GM23338 (cell line): ENCODE data around the gene MAP3K9. TPM values are rescaled to one million over a fixed set of nuclear protein-coding genes. Genes with fewer than 3 reads are reported as not detected.

Source experiments
- ATAC-seq: fragments of 200-7000 bp; cut with Tn5 transposase; 3 replicates; pipeline ENCODE4 v1.9.1; 2020
- DNase-seq: peaks from one replicate; pipeline ENCODE4 v3.0.0-alpha.2; 2015; ENCODE audit warnings: low spot score
- H2AFZ ChIP-seq: fragments of 200-600 bp; sonication (generic); 2 replicates; pipeline ENCODE4 v1.8.0; 2016; ENCODE audit warnings: antibody characterized with exemption, mild to moderate bottlenecking, moderate library complexity
- H3F3A ChIP-seq: fragments of 200-600 bp; sonication (generic); replicated peaks from 2 replicates; pipeline ENCODE4 v1.8.0; 2017; ENCODE audit warnings: antibody characterized with exemption, mixed run types, low read depth
- H3K27ac ChIP-seq: fragments of 200-600 bp; sonication (generic); 2 replicates; pipeline ENCODE4 v1.6.1; 2016; ENCODE audit warnings: low read depth
- H3K27me3 ChIP-seq: fragments of 200-600 bp; sonication (generic); 2 replicates; pipeline ENCODE4 v1.8.0; 2016; ENCODE audit warnings: mild to moderate bottlenecking, mixed run types, moderate library complexity; ENCODE audit not compliant: insufficient read depth
- H3K36me3 ChIP-seq: fragments of 200-600 bp; sonication (generic); 2 replicates; pipeline ENCODE4 v1.8.0; 2016; ENCODE audit warnings: mild to moderate bottlenecking; ENCODE audit not compliant: insufficient read depth
- H3K4me1 ChIP-seq: fragments of 200-600 bp; sonication (generic); 2 replicates; pipeline ENCODE4 v1.8.0; 2016; ENCODE audit warnings: mild to moderate bottlenecking, moderate library complexity; ENCODE audit not compliant: insufficient read depth
- H3K4me2 ChIP-seq: fragments of 200-600 bp; sonication (generic); 2 replicates; pipeline ENCODE4 v1.7.1; 2017; ENCODE audit warnings: mixed run types
- H3K4me3 ChIP-seq: fragments of 200-600 bp; sonication (generic); 2 replicates; pipeline ENCODE4 v1.6.1; 2016; ENCODE audit warnings: mixed run types
- H3K79me2 ChIP-seq: fragments of 200-600 bp; sonication (generic); replicated peaks from 2 replicates; pipeline ENCODE4 v1.8.0; 2017; ENCODE audit warnings: mild to moderate bottlenecking; ENCODE audit not compliant: insufficient read depth
- H3K9me2 ChIP-seq: fragments of 200-600 bp; sonication (generic); 2 replicates; pipeline ENCODE4 v1.8.0; 2017; ENCODE audit not compliant: insufficient read depth
- H4K20me1 ChIP-seq: fragments of 200-600 bp; sonication (generic); replicated peaks from 2 replicates; pipeline ENCODE4 v1.8.0; 2017; ENCODE audit warnings: mild to moderate bottlenecking; ENCODE audit not compliant: insufficient read depth
- H3K27ac Mint-ChIP-seq: 2 replicates; pipeline ENCODE4 v1.8.0; 2020; ENCODE audit warnings: inconsistent platforms, mild to moderate bottlenecking, moderate library complexity, mixed read lengths
- H3K27me3 Mint-ChIP-seq: 3 replicates; pipeline ENCODE4 v1.8.0; 2022; ENCODE audit warnings: low read depth, mild to moderate bottlenecking, moderate library complexity, mixed read lengths, inconsistent platforms; ENCODE audit not compliant: insufficient read depth, poor library complexity
- H3K36me3 Mint-ChIP-seq: 3 replicates; pipeline ENCODE4 v1.8.0; 2021; ENCODE audit warnings: low read depth, mild to moderate bottlenecking, inconsistent platforms, moderate library complexity, mixed read lengths
- H3K4me1 Mint-ChIP-seq: 3 replicates; pipeline ENCODE4 v1.8.0; 2020; ENCODE audit warnings: mild to moderate bottlenecking, inconsistent platforms, mixed read lengths
- H3K4me3 Mint-ChIP-seq: 3 replicates; pipeline ENCODE4 v1.8.0; 2021; ENCODE audit warnings: moderate library complexity, mild to moderate bottlenecking, inconsistent platforms, mixed read lengths
- H3K9me3 Mint-ChIP-seq: 3 replicates; pipeline ENCODE4 v1.8.0; 2020; ENCODE audit warnings: moderate library complexity, mild to moderate bottlenecking, inconsistent platforms, mixed read lengths
- CREB1 ChIP-seq: fragments of 250-450 bp; sonication (Bioruptor Pico); IDR thresholded peaks from 2 replicates; pipeline ENCODE4 v1.5.0; 2020; ENCODE audit warnings: low read depth, mild to moderate bottlenecking, moderate library complexity
- CTCF ChIP-seq, 2 experiments: fragments of 200-600 bp in 1 of 2; sonication (generic) in 1 of 2; conservative IDR thresholded peaks; 2 replicates each; pipeline versions ENCODE4 v1.5.1 to v1.6.1; 2016 to 2017; ENCODE audit warnings: antibody characterized with exemption in 2 of 2, low read depth in 2 of 2, mild to moderate bottlenecking in 2 of 2, moderate library complexity in 1 of 2
- ETS1 ChIP-seq: IDR thresholded peaks from 2 replicates; pipeline ENCODE4 v1.6.1; 2016; ENCODE audit warnings: antibody characterized with exemption
- EZH2 ChIP-seq: fragments of 200-600 bp; sonication (generic); IDR thresholded peaks from one replicate; pipeline ENCODE4 v1.8.0; 2017; ENCODE audit warnings: antibody characterized with exemption, mild to moderate bottlenecking, low read depth; ENCODE audit not compliant: unreplicated experiment
- EZH2phosphoT487 ChIP-seq: fragments of 200-600 bp; sonication (generic); IDR thresholded peaks from one replicate; pipeline ENCODE4 v1.8.1; 2018; ENCODE audit warnings: antibody characterized with exemption; ENCODE audit not compliant: unreplicated experiment
- JUNB ChIP-seq: IDR thresholded peaks from one replicate; pipeline ENCODE4 v1.6.1; 2016; ENCODE audit warnings: antibody characterized with exemption; ENCODE audit not compliant: unreplicated experiment
- NANOG ChIP-seq: IDR thresholded peaks from 2 replicates; pipeline ENCODE4 v1.6.1; 2016; ENCODE audit warnings: antibody characterized with exemption, borderline replicate concordance
- POLR2AphosphoS5 ChIP-seq: IDR thresholded peaks from 2 replicates; pipeline ENCODE4 v1.6.1; 2016; ENCODE audit warnings: antibody characterized with exemption, low read depth
- REST ChIP-seq: IDR thresholded peaks from one replicate; pipeline ENCODE4 v1.6.1; 2018; ENCODE audit warnings: antibody characterized with exemption; ENCODE audit not compliant: unreplicated experiment
- STAT1 ChIP-seq: IDR thresholded peaks from one replicate; pipeline ENCODE4 v1.6.1; 2016; ENCODE audit warnings: antibody characterized with exemption; ENCODE audit not compliant: unreplicated experiment
- ZNF114 ChIP-seq: fragments of 250-450 bp; sonication (Bioruptor Pico); IDR thresholded peaks from 2 replicates; pipeline ENCODE4 v1.5.0; 2020; ENCODE audit warnings: mild to moderate bottlenecking, moderate library complexity
- ZNF331 ChIP-seq: fragments of 250-450 bp; sonication (Bioruptor Pico); IDR thresholded peaks from 2 replicates; pipeline ENCODE4 v1.5.0; 2020; ENCODE audit warnings: low read depth, mild to moderate bottlenecking, moderate library complexity
- ZNF462 ChIP-seq: fragments of 250-450 bp; sonication (Bioruptor Pico); IDR thresholded peaks from 2 replicates; pipeline ENCODE4 v1.5.0; 2020; ENCODE audit warnings: mild to moderate bottlenecking, moderate library complexity
- polyA plus RNA-seq: library from polyadenylated mRNA; unstranded; fragments of >200 nt; fragmentation: Nextera tagmentation; extraction: Ambion mirVana; gene quantifications from 2 replicates; pipeline ENCODE4 v1.2.1, GENCODE V29; 2016
- total RNA-seq: library from RNA; depleted of rRNA; stranded (reverse); fragments of >200 nt; shearing (Covaris generic); gene quantifications from 2 replicates; pipeline ENCODE4 v1.2.3, GENCODE V29; 2014

Gene MAP3K9
- total and polyA plus RNA-seq, 2 experiments from 2014 or later = 5.3 to 30.8 TPM

GRCh38 chr14:70716958-70717357 is 92.4 kb downstream of the MAP3K9 start:
- Mint-ChIP-seq H3K36me3 (no peaks in the 10 kb centered on the region), H3K27me3 (peaks cover 6% of the 10 kb centered on the region), H3K4me3 (no peak overlapping the region), H3K9me3 (no peaks in the 10 kb centered on the region), H3K27ac (no peak overlapping the region), H3K4me1 (peaks cover 25% of the 10 kb centered on the region)
- Histone ChIP-seq H2AFZ (no peak overlapping the region), H3K27ac (no peak overlapping the region), H3K27me3 (no peaks in the 10 kb centered on the region), H3K9me2 (no peaks in the 10 kb centered on the region), H3F3A (no peaks in the 10 kb centered on the region), H3K4me1 (peaks cover 13% of the 10 kb centered on the region), H4K20me1 (no peaks in the 10 kb centered on the region), H3K4me3 (no peak overlapping the region), H3K79me2 (no peaks in the 10 kb centered on the region), H3K4me2 (no peak overlapping the region), H3K36me3 (no peaks in the 10 kb centered on the region)
- no peak for TF ChIP-seq EZH2phosphoT487
- no peak for TF ChIP-seq ZNF114 (CRISPR knock-in tag)
- TF ChIP-seq ETS1 = no peak
- TF ChIP-seq EZH2 = no peak
- no peak for TF ChIP-seq REST
- TF ChIP-seq ZNF331 (CRISPR knock-in tag) = no peak
- TF ChIP-seq NANOG = no peak
- no peak for TF ChIP-seq CTCF (conservative IDR thresholded peaks at IDR 0.05; ENCODE audit: low read depth in 2 of 2)
- TF ChIP-seq POLR2AphosphoS5 = no peak
- no peak for TF ChIP-seq CREB1 (CRISPR knock-in tag)
- TF ChIP-seq STAT1 = no peak
- TF ChIP-seq ZNF462 (CRISPR knock-in tag) = no peak
- TF ChIP-seq JUNB = no peak
- DNase-seq (no peak), ATAC-seq (no peak)
